Globus pallidus (tissue), 1 donor: ENCODE data around the gene OR52B2.
"Not testable (repeated sequence)": the region's sequence is repeated elsewhere in the genome, so short reads cannot be mapped to it uniquely, and the experiment has no call there.

ENCODE experiments used
- DNase-seq: peaks from one replicate; pipeline ENCODE4 v3.0.0-alpha.2; 2015; ENCODE audit warnings: low spot score

OR52B2 gene

DNA sequence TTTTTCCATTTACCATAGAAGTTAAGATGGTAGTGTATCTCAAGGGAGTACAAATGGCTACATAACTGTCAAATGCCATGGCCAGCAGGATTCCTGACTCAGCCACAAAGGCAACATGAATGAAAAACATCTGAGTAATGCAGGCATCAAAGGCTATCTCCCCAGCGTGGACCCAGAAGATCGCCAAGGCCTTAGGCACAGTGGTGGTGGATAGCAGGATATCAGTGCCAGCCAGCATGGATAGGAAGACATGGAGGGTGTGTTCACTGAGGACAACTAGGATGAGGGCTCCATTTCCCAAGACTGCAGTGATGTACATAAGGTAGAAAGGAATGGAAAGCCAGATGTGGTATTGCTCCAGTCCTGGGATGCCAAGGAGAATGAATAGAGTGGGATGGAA lies 18.0 kb downstream of the OR52B2 start:
- no peak for DNase-seq

DNA sequence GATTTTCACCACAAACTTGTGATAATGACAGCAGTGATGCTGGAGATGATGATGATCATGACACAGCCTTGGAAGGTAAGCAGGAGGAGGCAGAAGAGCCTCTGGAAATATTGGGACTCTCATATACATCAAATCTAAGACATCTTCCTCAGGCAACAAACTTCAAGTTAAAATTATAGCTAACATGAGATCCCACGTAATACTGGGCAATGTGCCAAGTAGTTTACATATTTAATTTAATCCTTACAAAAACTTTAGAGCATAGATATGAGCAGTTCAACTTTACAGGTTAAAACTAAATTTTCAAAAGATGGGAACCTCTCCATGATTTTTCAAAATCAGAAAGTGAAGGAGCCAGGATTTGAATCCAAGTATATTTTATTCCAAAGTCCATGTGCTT lies 19.0 kb downstream of the OR52B2 start:
- DNase-seq, result no peak

DNA sequence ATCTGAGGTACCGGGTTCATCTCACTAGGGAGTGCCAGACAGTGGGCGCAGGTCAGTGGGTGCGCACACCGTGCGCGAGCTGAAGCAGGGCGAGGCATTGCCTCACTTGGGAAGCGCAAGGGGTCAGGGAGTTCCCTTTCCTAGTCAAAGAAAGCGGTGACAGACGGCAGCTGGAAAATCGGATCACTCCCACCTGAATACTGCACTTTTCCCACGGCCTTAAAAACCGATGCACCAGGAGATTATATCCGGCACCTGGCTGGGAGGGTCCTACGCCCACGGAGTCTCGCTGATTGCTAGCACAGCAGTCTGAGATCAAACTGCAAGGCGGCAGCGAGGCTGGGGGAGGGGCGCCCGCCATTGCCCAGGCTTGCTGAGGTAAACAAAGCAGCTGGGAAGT lies 26.4 kb downstream of the OR52B2 start:
- DNase-seq, result not testable (repeated sequence)

DNA sequence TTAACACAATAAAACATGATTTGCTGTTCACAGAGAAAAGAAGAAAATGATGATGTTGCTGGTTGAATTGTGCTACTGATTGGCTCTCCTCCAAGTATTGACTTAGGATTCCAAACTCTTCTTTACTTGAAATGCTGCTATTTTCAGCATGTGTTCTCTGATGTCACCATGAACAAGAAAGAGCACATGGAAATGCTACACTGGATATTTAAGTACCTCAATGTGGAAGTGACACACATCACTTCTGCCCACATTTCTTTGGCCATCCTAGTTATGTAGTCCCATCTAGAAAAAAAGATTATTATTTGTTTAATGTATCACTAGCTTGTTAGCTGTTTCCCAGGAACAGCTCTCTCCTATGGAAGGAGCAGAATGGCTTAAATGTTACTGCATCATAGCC lies 27.2 kb downstream of the OR52B2 start:
- DNase-seq, result no peak

DNA sequence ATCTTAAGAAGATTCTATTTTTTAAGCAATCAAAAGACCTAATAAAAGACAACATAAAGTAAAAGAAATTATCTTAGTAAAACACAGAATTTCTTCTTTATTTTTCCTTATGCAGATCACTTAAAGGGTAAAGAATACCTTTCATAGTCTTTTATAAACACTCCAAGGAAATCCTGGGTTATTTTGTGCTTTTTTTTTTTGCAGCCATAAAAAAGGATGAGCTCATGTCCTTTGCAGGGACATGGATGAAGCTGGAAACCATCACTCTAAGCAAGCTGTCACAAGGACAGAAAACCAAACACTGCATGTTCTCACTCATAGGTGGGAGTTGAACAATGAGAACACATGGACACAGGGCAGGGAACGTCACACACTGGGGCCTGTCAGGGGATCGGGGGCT lies 34.2 kb downstream of the OR52B2 start:
- not testable (repeated sequence) for DNase-seq

DNA sequence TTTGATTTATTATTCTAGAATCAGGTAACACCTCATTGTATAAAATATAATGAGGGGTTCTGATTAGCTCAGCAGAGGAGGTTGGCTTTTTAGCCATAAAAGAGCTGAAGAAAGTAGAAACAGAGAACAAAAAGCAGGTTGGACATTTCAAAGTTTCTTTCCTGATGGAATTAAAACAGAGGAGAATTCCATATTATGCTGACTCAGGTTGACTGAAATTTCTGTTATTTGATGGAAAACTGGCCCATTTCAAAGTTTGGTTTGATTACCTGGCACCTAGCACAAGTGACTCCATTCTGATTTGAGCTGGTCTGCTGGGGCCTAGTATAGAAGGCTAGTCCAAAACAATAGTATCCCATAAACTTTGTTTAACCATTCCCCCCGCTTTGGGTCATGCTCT lies 37.7 kb downstream of the OR52B2 start:
- no peak for DNase-seq

DNA sequence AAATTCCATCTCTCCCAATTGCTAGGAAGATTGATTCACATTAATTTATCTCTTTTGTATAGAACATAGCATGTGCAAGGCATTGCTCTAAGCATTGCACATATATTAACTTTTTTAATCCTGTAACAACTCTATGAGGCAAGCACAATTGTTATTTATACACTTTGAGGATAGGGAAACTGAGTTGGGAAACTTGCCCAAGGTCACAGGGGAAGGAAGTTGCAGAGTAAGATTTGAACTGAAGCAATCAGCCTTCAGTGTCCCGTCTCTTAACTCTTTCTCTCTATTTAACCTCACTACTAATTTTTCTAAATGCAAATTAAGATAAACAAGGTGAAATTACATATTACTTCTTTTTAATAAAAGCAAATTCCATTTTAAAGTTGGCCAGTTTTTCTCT lies 40.5 kb downstream of the OR52B2 start:
- no peak for DNase-seq

DNA sequence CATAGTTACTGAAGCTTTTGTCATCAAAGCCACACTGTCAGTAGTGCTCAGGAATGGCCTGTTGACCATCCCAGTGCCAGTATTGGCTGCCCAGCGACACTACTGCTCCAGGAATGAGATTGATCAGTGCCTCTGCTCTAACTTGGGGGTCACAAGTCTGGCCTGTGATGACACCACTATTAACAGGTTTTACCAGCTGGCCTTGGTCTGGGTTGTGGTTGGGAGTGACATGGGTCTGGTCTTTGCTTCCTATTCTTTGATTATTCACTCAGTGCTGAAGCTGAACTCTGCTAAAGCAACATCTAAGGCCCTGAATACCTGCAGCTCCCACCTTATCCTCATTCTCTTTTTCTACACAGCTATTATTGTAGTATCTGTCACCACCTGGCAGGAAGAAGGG lies 41.1 kb downstream of the OR52B2 start:
- no peak for DNase-seq

DNA sequence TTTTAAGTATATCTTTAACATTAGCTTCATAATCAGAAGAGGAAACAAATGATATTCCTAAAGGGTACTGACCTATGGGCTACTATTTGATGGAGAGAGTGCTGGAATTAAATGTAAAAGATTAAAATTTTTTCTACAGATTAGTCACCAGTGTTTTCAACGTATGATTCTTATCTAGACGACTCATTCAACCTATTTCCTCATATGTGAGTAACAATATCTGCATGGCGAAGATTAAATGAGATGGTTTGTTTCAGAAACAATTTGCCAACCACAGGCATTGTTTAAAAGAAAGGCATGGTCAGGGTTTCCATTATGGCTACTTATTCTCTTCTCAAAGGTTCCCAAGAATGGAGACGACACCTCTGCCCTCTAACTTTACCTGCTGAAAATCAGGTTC lies 42.2 kb downstream of the OR52B2 start:
- no peak for DNase-seq

DNA sequence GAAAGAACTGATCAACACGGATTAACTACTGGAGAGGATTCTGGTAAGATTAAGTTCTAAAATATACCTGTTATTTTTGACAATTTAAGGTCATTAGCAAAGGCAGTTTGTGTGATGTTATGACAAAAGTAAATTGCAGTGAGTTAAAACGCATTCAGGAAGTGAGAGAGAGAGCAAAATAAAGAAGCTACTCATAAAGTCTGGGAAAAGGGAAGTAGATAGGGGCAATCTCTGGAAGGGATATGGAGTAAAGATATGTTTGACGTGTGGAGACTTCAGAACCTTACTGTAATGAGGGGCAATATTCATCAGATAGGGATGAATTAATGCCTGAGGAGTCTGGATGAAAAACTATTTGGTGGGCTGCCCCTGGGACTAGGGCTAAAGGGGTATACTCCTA lies 45.9 kb downstream of the OR52B2 start:
- no peak for DNase-seq
